B cell (primary cell): Measurements from ENCODE around the gene IRF7. TPM values are rescaled to one million over a fixed set of nuclear protein-coding genes. Genes with fewer than 3 reads are reported as not detected.
"Not testable (repeated sequence)": the region's sequence is repeated elsewhere in the genome, so short reads cannot be mapped to it uniquely, and the experiment has no call there.

Experiments used
- ATAC-seq: fragments of 200-7000 bp; cut with Tn5 transposase; one replicate; pipeline ENCODE4 v1.10.0; 2021; ENCODE audit warnings: low read depth, mild to moderate bottlenecking, moderate number of reproducible peaks, moderate library complexity
- CTCF ChIA-PET: fragments of 350-600 bp; sonication (Branson Sonifier 250); formaldehyde crosslinking; loops from one replicate; lab custom pipeline; 2021; ENCODE audit warnings: antibody characterized with exemption, inconsistent platforms; lab: Charles Lee
- POLR2A ChIA-PET: fragments of 350-600 bp; sonication (Branson Sonifier 250); formaldehyde crosslinking; loops from one replicate; lab custom pipeline; 2021; ENCODE audit warnings: antibody characterized with exemption; lab: Charles Lee
- DNase-seq: peaks from one replicate; pipeline ENCODE4 v3.0.0; 2013
- H2AFZ ChIP-seq: 2 replicates; pipeline ENCODE4 v1.6.1; 2012; ENCODE audit warnings: mild to moderate bottlenecking, low read depth, low read length; ENCODE audit not compliant: insufficient read depth, poor library complexity, severe bottlenecking
- H3K27ac ChIP-seq, 2 donors: 1 replicate in 1 of 2; 2 replicates in 1 of 2; pipeline ENCODE4 v1.5.1; 2012 to 2013; ENCODE audit warnings: low read length in 2 of 2, mild to moderate bottlenecking in 2 of 2, moderate library complexity in 1 of 2
- H3K27me3 ChIP-seq, 4 experiments: fragments of 200-600 bp in 1 of 4; sonication (generic) in 1 of 4; replicated peaks in 1 of 4; 1 replicate in 2 of 4; 2 replicates in 2 of 4; pipeline versions ENCODE4 v1.6.1 to v1.7.0; 2013 to 2016; ENCODE audit warnings: low read length in 3 of 4, mild to moderate bottlenecking in 2 of 4, mixed read lengths in 1 of 4, moderate library complexity in 1 of 4; ENCODE audit not compliant: insufficient read depth in 4 of 4, control insufficient read depth in 3 of 4; ENCODE audit errors: control extremely low read depth in 1 of 4
- H3K36me3 ChIP-seq, 2 experiments: replicated peaks in 1 of 2; 1 replicate in 1 of 2; 2 replicates in 1 of 2; pipeline versions ENCODE4 v1.6.1 to v1.7.1; 2013; ENCODE audit warnings: low read length in 1 of 2; ENCODE audit not compliant: insufficient read depth in 2 of 2, control insufficient read depth in 1 of 2; ENCODE audit errors: control extremely low read depth in 1 of 2, extremely low read depth in 1 of 2
- H3K4me1 ChIP-seq, 2 donors: fragments of 200-600 bp in 1 of 2; sonication (generic) in 1 of 2; 1 replicate in 1 of 2; 2 replicates in 1 of 2; pipeline versions ENCODE4 v1.5.1 to v1.6.1; 2013 to 2017; ENCODE audit warnings: low read length in 2 of 2; ENCODE audit not compliant: control insufficient read depth in 2 of 2, insufficient read depth in 2 of 2
- H3K4me2 ChIP-seq: replicated peaks from 2 replicates; pipeline ENCODE3; 2012; ENCODE audit warnings: mild to moderate bottlenecking, low read depth, low read length; ENCODE audit not compliant: poor library complexity, severe bottlenecking
- H3K4me3 ChIP-seq, 5 experiments: fragments of 200-600 bp in 1 of 5; sonication (generic) in 1 of 5; 1 replicate in 3 of 5; 2 replicates in 2 of 5; pipeline versions ENCODE4 v1.5.1 to v1.7.0; 2011 to 2016; ENCODE audit warnings: low read length in 4 of 5, mild to moderate bottlenecking in 4 of 5, low read depth in 2 of 5, control low read depth in 1 of 5, moderate library complexity in 1 of 5; ENCODE audit not compliant: insufficient read depth in 1 of 5; ENCODE audit errors: control extremely low read depth in 1 of 5, extremely low read depth in 1 of 5
- H3K79me2 ChIP-seq: fragments of 200-600 bp; sonication (generic); one replicate; pipeline ENCODE4 v1.6.0; 2016; ENCODE audit warnings: low read length; ENCODE audit not compliant: control insufficient read depth, insufficient read depth
- H3K9ac ChIP-seq: fragments of 200-600 bp; sonication (generic); 2 replicates; pipeline ENCODE4 v1.6.1; 2017; ENCODE audit warnings: mild to moderate bottlenecking, low read length, moderate library complexity
- H3K9me3 ChIP-seq, 3 donors: one replicate each; pipeline versions ENCODE4 v1.6.1 to v1.7.1; 2013; ENCODE audit warnings: low read length in 2 of 3; ENCODE audit not compliant: control insufficient read depth in 2 of 3, insufficient read depth in 1 of 3; ENCODE audit errors: control extremely low read depth in 1 of 3
- H4K20me1 ChIP-seq: 2 replicates; pipeline ENCODE4 v1.6.0; 2012; ENCODE audit warnings: mild to moderate bottlenecking, low read length; ENCODE audit not compliant: insufficient read depth, control insufficient read depth, poor library complexity, severe bottlenecking
- H3K27ac Mint-ChIP-seq: one replicate; pipeline ENCODE4 v1.8.0; 2021; ENCODE audit warnings: mixed read lengths
- H3K27me3 Mint-ChIP-seq: one replicate; pipeline ENCODE4 v1.8.0; 2021; ENCODE audit warnings: mixed read lengths
- H3K4me1 Mint-ChIP-seq: one replicate; pipeline ENCODE4 v1.8.0; 2021; ENCODE audit warnings: mixed read lengths
- H3K4me3 Mint-ChIP-seq: one replicate; pipeline ENCODE4 v1.8.0; 2021; ENCODE audit warnings: mixed read lengths
- H3K9me3 Mint-ChIP-seq: one replicate; pipeline ENCODE4 v1.8.0; 2022; ENCODE audit warnings: mixed read lengths; ENCODE audit not compliant: insufficient read depth
- EZH2 ChIP-seq: IDR thresholded peaks from 2 replicates; pipeline ENCODE4 v1.6.1; 2012; ENCODE audit warnings: borderline replicate concordance, low read depth, mild to moderate bottlenecking, moderate library complexity, low read length; ENCODE audit not compliant: insufficient read depth, poor library complexity, severe bottlenecking
- WGBS: methylation state at CpG from one replicate; pipeline ENCODE4 v1.1.5; 2013; ENCODE audit warnings: missing lambda C conversion rate; ENCODE audit not compliant: insufficient coverage; 5-methylcytosine and 5-hydroxymethylcytosine counted together
- intact Hi-C: fragments of 100-400 bp; cut with micrococcal nuclease; formaldehyde crosslinking; loops from one replicate; pipeline ENCODE4 v1.10.0; 2022
- polyA plus RNA-seq: library from polyadenylated mRNA; depleted of rRNA; stranded (reverse); fragments of >200 nt; gene quantifications from 2 replicates; pipeline ENCODE4 v1.2.3, GENCODE V29; 2012
- total RNA-seq, 2 donors: library from RNA; stranded (reverse); fragments of 120-200 nt in 1 of 2; gene quantifications; 1 replicate in 1 of 2; 2 replicates in 1 of 2; pipeline versions ENCODE4 v1.2.3 to v1.2.4, GENCODE V29; 2013 to 2022
- TF ChIP-seq, protein P1 (sequence below): fragments of 200-600 bp; IDR thresholded peaks from one replicate; pipeline ENCODE4 v1.8.0; 2022; ENCODE audit warnings: antibody characterized with exemption, mild to moderate bottlenecking

IRF7 gene
- total and polyA plus RNA-seq, 2 donors (not counting 1 experiment from before 2014, with no cell fraction given), result 136 to 184 TPM

DNA sequence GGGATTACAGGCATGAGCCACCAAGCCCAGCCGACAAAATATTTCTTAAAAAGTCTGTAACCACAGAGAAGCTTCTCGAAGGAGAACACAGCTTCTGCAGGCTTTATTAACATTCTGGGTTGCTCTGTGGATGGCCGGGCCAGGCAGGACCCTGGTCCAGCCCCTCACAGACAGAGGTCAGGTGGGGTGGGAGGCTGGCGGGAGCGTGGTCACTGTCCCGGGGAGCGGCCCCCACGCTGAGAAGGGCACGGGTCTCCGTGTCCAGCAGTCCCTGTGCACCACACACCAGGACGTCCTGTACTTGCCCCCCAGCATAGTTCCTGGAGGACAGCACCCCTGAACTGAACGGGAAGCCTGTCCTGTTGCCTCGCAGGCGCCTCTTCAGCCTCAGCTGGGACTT is 40.7 kb upstream of the IRF7 start:
- peaks cover 6% of the 10 kb centered on the region for H4K20me1 ChIP-seq
- ATAC-seq, result no peak
- H3K27me3 Mint-ChIP-seq, result no peaks in the 10 kb centered on the region

GRCh38 chr11:655036-655726 is 39.4 kb upstream of the IRF7 start:
- CTCF ChIA-PET, result interaction anchor here (1.0 kb wide), 1 partner anchor 100 kb away, joined by 3 read pairs; no protein-coding TSS in a partner anchor
- Mint-ChIP-seq H3K27me3 (no peaks in the 10 kb centered on the region), H3K9me3 (no peaks in the 10 kb centered on the region), H3K4me1 (peaks cover 3% of the 10 kb centered on the region), H3K27ac (no peak overlapping the region), H3K4me3 (no peak overlapping the region)
- Histone ChIP-seq H3K9ac (no peak overlapping the region), H3K4me3 (no peak overlapping the region), H3K27me3 (no peaks in the 10 kb centered on the region), H4K20me1 (no peaks in the 10 kb centered on the region), H3K4me1 (no peaks in the 10 kb centered on the region), H3K9me3 (no peaks in the 10 kb centered on the region), H3K36me3 (peaks cover 0 to 26% of the 10 kb centered on the region in 2 experiments), H3K79me2 (peaks cover 4% of the 10 kb centered on the region), H3K27ac (no peak overlapping the region), H2AFZ (no peak overlapping the region), H3K4me2 (no peak overlapping the region)
- no peak for DNase-seq
- WGBS, result 97% methylated on average over 23 of the region's 30 CpGs
- no peak for TF ChIP-seq EZH2
- TF ChIP-seq, protein P1, sequence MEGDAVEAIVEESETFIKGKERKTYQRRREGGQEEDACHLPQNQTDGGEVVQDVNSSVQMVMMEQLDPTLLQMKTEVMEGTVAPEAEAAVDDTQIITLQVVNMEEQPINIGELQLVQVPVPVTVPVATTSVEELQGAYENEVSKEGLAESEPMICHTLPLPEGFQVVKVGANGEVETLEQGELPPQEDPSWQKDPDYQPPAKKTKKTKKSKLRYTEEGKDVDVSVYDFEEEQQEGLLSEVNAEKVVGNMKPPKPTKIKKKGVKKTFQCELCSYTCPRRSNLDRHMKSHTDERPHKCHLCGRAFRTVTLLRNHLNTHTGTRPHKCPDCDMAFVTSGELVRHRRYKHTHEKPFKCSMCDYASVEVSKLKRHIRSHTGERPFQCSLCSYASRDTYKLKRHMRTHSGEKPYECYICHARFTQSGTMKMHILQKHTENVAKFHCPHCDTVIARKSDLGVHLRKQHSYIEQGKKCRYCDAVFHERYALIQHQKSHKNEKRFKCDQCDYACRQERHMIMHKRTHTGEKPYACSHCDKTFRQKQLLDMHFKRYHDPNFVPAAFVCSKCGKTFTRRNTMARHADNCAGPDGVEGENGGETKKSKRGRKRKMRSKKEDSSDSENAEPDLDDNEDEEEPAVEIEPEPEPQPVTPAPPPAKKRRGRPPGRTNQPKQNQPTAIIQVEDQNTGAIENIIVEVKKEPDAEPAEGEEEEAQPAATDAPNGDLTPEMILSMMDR, result no peak
- ATAC-seq, result no peak
- intact Hi-C loops, result no loop called here
- POLR2A ChIA-PET, result no interaction called here

More for the DNA sequence above, 40.7 kb upstream of the IRF7 start:
- Histone ChIP-seq H3K27ac (no peak overlapping the region), H3K4me1 (no peaks in the 10 kb centered on the region), H3K9ac (no peak overlapping the region), H3K4me3 (no peak overlapping the region), H3K36me3 (peaks cover 0 to 18% of the 10 kb centered on the region in 2 experiments), H3K27me3 (no peaks in the 10 kb centered on the region), H3K4me2 (no peak overlapping the region), H3K9me3 (no peaks in the 10 kb centered on the region), H3K79me2 (peaks cover 10% of the 10 kb centered on the region), H2AFZ (no peak overlapping the region)
- Mint-ChIP-seq H3K4me1 (peaks cover 3% of the 10 kb centered on the region), H3K9me3 (no peaks in the 10 kb centered on the region), H3K4me3 (no peak overlapping the region), H3K27ac (no peak overlapping the region)
- POLR2A ChIA-PET, result no interaction called here
- whole genome bisulfite sequencing, result 96% methylated on average over 13 of the region's 14 CpGs
- no peak for DNase-seq
- CTCF ChIA-PET, result no interaction called here
- intact Hi-C loops, result no loop called here
- TF ChIP-seq EZH2, result no peak
- TF ChIP-seq, protein P1, result no peak

DNA sequence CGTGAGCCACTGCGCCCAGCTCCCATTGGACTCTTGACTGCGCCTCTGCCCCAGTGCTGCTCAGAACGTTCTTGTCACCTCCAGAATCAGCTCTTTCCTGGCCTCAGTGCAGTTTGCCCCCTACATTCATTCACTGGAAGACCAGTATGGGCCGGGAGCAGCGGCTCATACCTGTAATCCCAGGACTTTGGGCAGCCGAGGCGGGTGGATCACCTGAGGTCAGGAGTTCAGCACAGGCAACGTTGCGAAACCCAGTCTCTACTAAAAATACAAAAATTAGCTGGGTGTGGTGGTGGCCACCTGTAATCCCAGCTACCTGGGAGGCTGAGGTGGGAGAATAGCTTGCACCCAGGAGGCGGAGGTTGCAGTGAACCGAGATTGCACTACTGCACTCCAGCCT is 38.7 kb upstream of the IRF7 start:
- H3K4me3 ChIP-seq, ATAC-seq, H3K4me2 ChIP-seq, H3K27me3 ChIP-seq, DNase-seq, H3K4me3 Mint-ChIP-seq, H4K20me1 ChIP-seq, H3K79me2 ChIP-seq, H3K4me1 ChIP-seq, H3K27ac Mint-ChIP-seq, H3K27me3 Mint-ChIP-seq, H2AFZ ChIP-seq, H3K9ac ChIP-seq, intact Hi-C loops, H3K9me3 Mint-ChIP-seq, H3K9me3 ChIP-seq, H3K4me1 Mint-ChIP-seq, H3K27ac ChIP-seq: not testable (repeated sequence)
- ChIA-PET POLR2A (interaction anchor here (0.7 kb wide), 1 partner anchor 96 kb away, joined by 5 read pairs; no protein-coding TSS in a partner anchor), CTCF (interaction anchor here (0.5 to 0.6 kb wide), 2 partner anchors 15 to 1117 kb away, joined by 3 to 4 read pairs; no protein-coding TSS in a partner anchor)
- peaks cover 0 to 20% of the 10 kb centered on the region in 2 experiments for H3K36me3 ChIP-seq
- WGBS, result 92% methylated on average over 5 of the region's 12 CpGs
